Neural progenitor cell (in vitro differentiated cells): ENCODE measurements around the gene PI16. TPM values are rescaled to one million over a fixed set of nuclear protein-coding genes. Genes with fewer than 3 reads are reported as not detected.

Experiments
- DNase-seq: peaks from one replicate; pipeline ENCODE4 v3.0.0-alpha.2; 2016; ENCODE audit warnings: low spot score
- H2AFZ ChIP-seq: fragments of 200-600 bp; sonication (generic); replicated peaks from 2 replicates; pipeline ENCODE4 v1.6.1; 2016; ENCODE audit warnings: antibody characterized with exemption
- H3F3A ChIP-seq: fragments of 200-600 bp; sonication (generic); 2 replicates; pipeline ENCODE4 v1.6.1; 2016; ENCODE audit warnings: antibody characterized with exemption, low read depth
- H3K27ac ChIP-seq: fragments of 200-600 bp; sonication (generic); 2 replicates; pipeline ENCODE4 v1.5.1; 2016; ENCODE audit warnings: mild to moderate bottlenecking
- H3K27me3 ChIP-seq: fragments of 200-600 bp; sonication (generic); 2 replicates; pipeline ENCODE4 v1.6.1; 2016; ENCODE audit warnings: mild to moderate bottlenecking, moderate library complexity
- H3K36me3 ChIP-seq: fragments of 200-600 bp; sonication (generic); 2 replicates; pipeline ENCODE4 v1.5.1; 2016
- H3K4me1 ChIP-seq: fragments of 200-600 bp; sonication (generic); 2 replicates; pipeline ENCODE4 v1.6.1; 2016; ENCODE audit warnings: mixed run types
- H3K4me2 ChIP-seq: fragments of 200-600 bp; sonication (generic); 2 replicates; pipeline ENCODE4 v1.6.1; 2016
- H3K4me3 ChIP-seq: fragments of 200-600 bp; sonication (generic); 2 replicates; pipeline ENCODE4 v1.5.1; 2016
- H3K79me2 ChIP-seq: fragments of 200-600 bp; sonication (generic); 2 replicates; pipeline ENCODE4 v1.6.1; 2016; ENCODE audit warnings: low read depth
- H3K9ac ChIP-seq: fragments of 200-600 bp; sonication (generic); 2 replicates; pipeline ENCODE4 v1.6.1; 2016
- H3K9me3 ChIP-seq: fragments of 200-600 bp; sonication (generic); 2 replicates; pipeline ENCODE4 v1.5.1; 2016; ENCODE audit warnings: low read depth
- H4K20me1 ChIP-seq: fragments of 200-600 bp; sonication (generic); 2 replicates; pipeline ENCODE4 v1.6.1; 2016; ENCODE audit warnings: low read depth
- H3K27ac Mint-ChIP-seq: 3 replicates; pipeline ENCODE4 v1.8.0; 2021; ENCODE audit warnings: mixed read lengths
- H3K27me3 Mint-ChIP-seq: 2 replicates; pipeline ENCODE4 v1.8.0; 2022; ENCODE audit warnings: low read depth, mild to moderate bottlenecking, inconsistent platforms, moderate library complexity, mixed read lengths; ENCODE audit not compliant: insufficient read depth
- H3K36me3 Mint-ChIP-seq: 3 replicates; pipeline ENCODE4 v1.8.0; 2021; ENCODE audit warnings: mixed read lengths
- H3K4me1 Mint-ChIP-seq: 3 replicates; pipeline ENCODE4 v1.8.0; 2021; ENCODE audit warnings: mixed read lengths
- H3K4me3 Mint-ChIP-seq: 3 replicates; pipeline ENCODE4 v1.8.0; 2021; ENCODE audit warnings: mild to moderate bottlenecking, moderate library complexity, mixed read lengths
- H3K9me3 Mint-ChIP-seq: 3 replicates; pipeline ENCODE4 v1.8.0; 2020; ENCODE audit warnings: mixed read lengths
- CTCF ChIP-seq: fragments of 200-600 bp; sonication (generic); IDR thresholded peaks from 2 replicates; pipeline ENCODE4 v1.5.1; 2017; ENCODE audit warnings: antibody characterized with exemption, mild to moderate bottlenecking
- EZH2 ChIP-seq: fragments of 200-600 bp; sonication (generic); IDR thresholded peaks from 2 replicates; pipeline ENCODE4 v1.6.1; 2017; ENCODE audit warnings: antibody characterized with exemption, mild to moderate bottlenecking, moderate library complexity
- EZH2phosphoT487 ChIP-seq: fragments of 200-600 bp; sonication (generic); IDR thresholded peaks from 2 replicates; pipeline ENCODE4 v1.6.1; 2017; ENCODE audit warnings: antibody characterized with exemption
- total RNA-seq: library from RNA; depleted of rRNA; stranded (reverse); fragments of >200 nt; gene quantifications from 2 replicates; pipeline ENCODE4 v1.2.3, GENCODE V29; 2015; ENCODE audit warnings: low replicate concordance

PI16 gene
- total RNA-seq, 1 donor from 2014 or later = not detected

DNA sequence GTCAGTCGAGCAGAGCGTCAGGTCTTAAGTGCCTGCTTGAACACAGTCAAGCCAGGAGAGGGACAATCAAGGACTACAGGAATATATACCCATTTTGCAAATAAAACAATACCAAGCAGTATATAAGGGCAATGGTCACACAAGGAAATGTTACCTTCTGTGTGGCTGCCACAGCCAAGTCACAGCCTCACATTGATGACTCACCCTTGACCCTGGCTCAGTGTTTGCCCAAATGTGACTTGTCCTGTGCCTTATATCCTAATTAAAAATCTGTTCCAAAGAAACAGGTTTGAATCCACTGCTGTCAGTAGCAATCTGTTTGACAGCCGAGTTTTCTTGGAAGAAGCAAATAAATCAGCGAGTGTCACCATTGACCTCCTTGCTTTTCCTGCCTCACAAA, 34.5 kb upstream of the PI16 start:
- Histone ChIP-seq H3K9me3 (no peaks in the 10 kb centered on the region), H3F3A (no peaks in the 10 kb centered on the region), H3K4me1 (no peaks in the 10 kb centered on the region), H3K4me2 (no peak overlapping the region), H3K4me3 (no peak overlapping the region), H4K20me1 (no peaks in the 10 kb centered on the region), H3K36me3 (no peaks in the 10 kb centered on the region), H3K27ac (no peak overlapping the region), H2AFZ (no peak overlapping the region), H3K79me2 (no peaks in the 10 kb centered on the region), H3K9ac (no peak overlapping the region), H3K27me3 (no peaks in the 10 kb centered on the region)
- peaks cover 2% of the 10 kb centered on the region for H3K27me3 Mint-ChIP-seq
- H3K36me3 Mint-ChIP-seq = peaks cover 12% of the 10 kb centered on the region
- no peak overlapping the region for H3K27ac Mint-ChIP-seq
- TF ChIP-seq EZH2 (no peak), CTCF (no peak)
- no peak overlapping the region for H3K4me3 Mint-ChIP-seq
- H3K9me3 Mint-ChIP-seq = no peaks in the 10 kb centered on the region
- no peaks in the 10 kb centered on the region for H3K4me1 Mint-ChIP-seq
- DNase-seq = no peak

DNA sequence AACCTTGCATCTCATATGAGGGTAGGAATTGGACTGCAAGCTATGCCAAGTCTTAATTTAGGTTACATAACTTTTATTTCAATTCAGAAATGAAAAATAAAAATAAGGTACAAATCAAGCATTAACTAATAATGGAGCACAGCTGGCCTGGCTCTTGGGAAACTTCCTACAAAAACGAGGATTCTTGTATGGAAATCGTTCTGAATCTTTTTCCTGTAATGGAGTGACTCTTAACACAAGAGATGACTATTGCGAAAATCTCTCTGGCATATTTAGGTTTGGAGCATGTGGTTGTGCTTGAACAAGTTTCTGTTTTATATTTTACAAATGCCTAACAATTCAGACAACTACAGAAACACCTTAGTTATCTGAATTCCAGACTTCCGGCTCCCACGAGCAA, 34.0 kb upstream of the PI16 start:
- DNase-seq = no peak
- Histone ChIP-seq H3K36me3 (no peaks in the 10 kb centered on the region), H3K4me3 (no peak overlapping the region), H3K9ac (no peak overlapping the region), H3K9me3 (no peaks in the 10 kb centered on the region), H3F3A (no peaks in the 10 kb centered on the region), H3K4me2 (no peak overlapping the region), H2AFZ (no peak overlapping the region), H3K27me3 (no peaks in the 10 kb centered on the region), H4K20me1 (no peaks in the 10 kb centered on the region), H3K27ac (no peak overlapping the region), H3K79me2 (no peaks in the 10 kb centered on the region), H3K4me1 (no peaks in the 10 kb centered on the region)
- no peak overlapping the region for H3K4me3 Mint-ChIP-seq
- H3K27ac Mint-ChIP-seq = no peak overlapping the region
- TF ChIP-seq CTCF (no peak), EZH2phosphoT487 (no peak), EZH2 (no peak)
- H3K9me3 Mint-ChIP-seq = no peaks in the 10 kb centered on the region
- no peaks in the 10 kb centered on the region for H3K4me1 Mint-ChIP-seq
- peaks cover 10% of the 10 kb centered on the region for H3K36me3 Mint-ChIP-seq
- H3K27me3 Mint-ChIP-seq = peaks cover 2% of the 10 kb centered on the region

DNA sequence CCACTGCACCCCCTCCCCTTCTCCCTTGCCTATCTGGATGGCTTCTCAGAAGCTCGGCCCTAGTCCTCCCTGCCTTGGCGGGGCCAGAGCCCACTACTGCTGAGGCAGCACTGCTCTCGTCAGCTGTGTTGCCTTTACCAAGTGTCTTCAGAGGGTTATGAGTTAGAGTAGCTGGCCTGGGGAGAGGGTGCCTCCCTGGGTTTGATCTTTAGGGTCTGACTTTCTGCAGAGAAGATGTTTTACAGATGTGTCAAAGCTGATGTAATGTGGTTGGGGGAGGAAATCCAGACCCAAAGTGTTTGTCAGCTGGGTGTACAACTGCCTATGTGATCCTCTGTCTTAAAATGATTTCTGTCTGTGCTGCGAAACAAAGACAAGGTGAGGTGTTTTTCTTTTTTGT, 30.4 kb upstream of the PI16 start:
- Histone ChIP-seq H3K4me2 (no peak overlapping the region), H2AFZ (no peak overlapping the region), H3K9ac (no peak overlapping the region), H3K4me3 (no peak overlapping the region), H4K20me1 (no peaks in the 10 kb centered on the region), H3F3A (no peaks in the 10 kb centered on the region), H3K27ac (no peak overlapping the region), H3K36me3 (no peaks in the 10 kb centered on the region), H3K27me3 (no peaks in the 10 kb centered on the region), H3K9me3 (no peaks in the 10 kb centered on the region), H3K4me1 (no peaks in the 10 kb centered on the region), H3K79me2 (no peaks in the 10 kb centered on the region)
- H3K4me3 Mint-ChIP-seq = no peak overlapping the region
- H3K27me3 Mint-ChIP-seq = peaks cover 4% of the 10 kb centered on the region
- H3K9me3 Mint-ChIP-seq = no peaks in the 10 kb centered on the region
- H3K36me3 Mint-ChIP-seq = peaks cover 10% of the 10 kb centered on the region
- peaks cover 6% of the 10 kb centered on the region for H3K4me1 Mint-ChIP-seq
- TF ChIP-seq EZH2phosphoT487 (no peak), CTCF (no peak), EZH2 (no peak)
- no peak overlapping the region for H3K27ac Mint-ChIP-seq
- DNase-seq = no peak
